ENCODE measurements around the gene NUMA1.

GRCh38 chr11:72048766-72049460 is 31.4 kb downstream of the NUMA1 start:
- TF ChIP-seq NFE2 (IDR thresholded peaks at IDR 0.05; ENCODE audit: low read depth): no peak
- TF ChIP-seq REST (IDR thresholded peaks at IDR 0.05; ENCODE audit: borderline replicate concordance): no peak
- TF ChIP-seq REST (CRISPR knock-in tag; IDR thresholded peaks at IDR 0.05; ENCODE audit: low read depth): no peak
- TF ChIP-seq PHF8 (IDR thresholded peaks at IDR 0.05; ENCODE audit: borderline replicate concordance, low read length): no peak
- TF ChIP-seq ZNF384 (IDR thresholded peaks at IDR 0.05; ENCODE audit: low read depth, low read length): no peak
- TF ChIP-seq CHD1 (IDR thresholded peaks at IDR 0.05; ENCODE audit: low read length): no peak
- TF ChIP-seq SIN3A (IDR thresholded peaks at IDR 0.05; ENCODE audit: borderline replicate concordance in 2 of 2, control insufficient read depth in 1 of 2, low read depth in 2 of 2, low read length in 2 of 2): no peak
- no peak for TF ChIP-seq POLR2A (conservative IDR thresholded peaks at IDR 0.05)
- no peak for TF ChIP-seq CC2D1A (IDR thresholded peaks at IDR 0.05)
- TF ChIP-seq HBP1 (CRISPR knock-in tag; IDR thresholded peaks at IDR 0.05): no peak
- TF ChIP-seq TEAD2 (tag; IDR thresholded peaks at IDR 0.05): no peak

All from K562 (cell line).